Astrocyte (in vitro differentiated cells and primary cell): ENCODE results near the gene HOXA13. TPM values are rescaled to one million over a fixed set of nuclear protein-coding genes. Genes with fewer than 3 reads are reported as not detected.
A peak's percentile ranks its signal among the peaks of the same experiment; 100 is the strongest.

Experiments used
- DNase-seq: peaks from one replicate; pipeline ENCODE4 v3.0.0-alpha.2; 2010; ENCODE audit warnings: low read depth
- FAIRE-seq: peaks from 2 replicates; lab custom pipeline; 2011; peaks lifted over from hg19 to GRCh38; lab: Jason Lieb, UNC
- H2AFZ ChIP-seq: 2 replicates; pipeline ENCODE4 v1.6.0; 2012; ENCODE audit warnings: low read depth, low read length, inconsistent platforms
- H3K27ac ChIP-seq: 2 replicates; pipeline ENCODE4 v1.5.1; 2011; ENCODE audit warnings: low read depth, low read length, inconsistent platforms
- H3K27me3 ChIP-seq: 2 replicates; pipeline ENCODE4 v1.6.0; 2011; ENCODE audit warnings: low read length, inconsistent platforms; ENCODE audit not compliant: insufficient read depth
- H3K36me3 ChIP-seq: 2 replicates; pipeline ENCODE4 v1.5.1; 2011; ENCODE audit warnings: low read length, inconsistent platforms; ENCODE audit not compliant: insufficient read depth
- H3K4me1 ChIP-seq: 2 replicates; pipeline ENCODE4 v1.5.1; 2011; ENCODE audit warnings: low read length, inconsistent platforms; ENCODE audit not compliant: insufficient read depth
- H3K4me2 ChIP-seq: 2 replicates; pipeline ENCODE4 v1.6.0; 2012; ENCODE audit warnings: low read length, inconsistent platforms
- H3K4me3 ChIP-seq: 2 replicates; pipeline ENCODE4 v1.5.1; 2011; ENCODE audit warnings: low read depth, mild to moderate bottlenecking, low read length, inconsistent platforms; ENCODE audit not compliant: insufficient read depth
- H3K79me2 ChIP-seq: 2 replicates; pipeline ENCODE4 v1.6.0; 2012; ENCODE audit warnings: mild to moderate bottlenecking, low read length, inconsistent platforms; ENCODE audit not compliant: insufficient read depth
- H3K9ac ChIP-seq: 2 replicates; pipeline ENCODE4 v1.6.0; 2012; ENCODE audit warnings: mild to moderate bottlenecking, low read length, inconsistent platforms
- H3K9me3 ChIP-seq: 2 replicates; pipeline ENCODE4 v1.5.1; 2012; ENCODE audit warnings: low read depth, mild to moderate bottlenecking, low read length, inconsistent platforms; ENCODE audit not compliant: insufficient read depth
- H4K20me1 ChIP-seq: 2 replicates; pipeline ENCODE4 v1.6.0; 2012; ENCODE audit warnings: low read length, inconsistent platforms; ENCODE audit not compliant: insufficient read depth
- H3K27ac Mint-ChIP-seq: one replicate; pipeline ENCODE4 v1.8.0; 2021; ENCODE audit warnings: mild to moderate bottlenecking, mixed read lengths; ENCODE audit not compliant: unreplicated experiment
- H3K27me3 Mint-ChIP-seq: one replicate; pipeline ENCODE4 v1.8.0; 2021; ENCODE audit warnings: low read depth, mixed read lengths; ENCODE audit not compliant: unreplicated experiment
- H3K36me3 Mint-ChIP-seq: one replicate; pipeline ENCODE4 v1.8.0; 2021; ENCODE audit warnings: low read depth, mixed read lengths; ENCODE audit not compliant: unreplicated experiment
- H3K4me1 Mint-ChIP-seq: one replicate; pipeline ENCODE4 v1.8.0; 2021; ENCODE audit warnings: low read depth, mixed read lengths; ENCODE audit not compliant: unreplicated experiment
- H3K4me3 Mint-ChIP-seq: one replicate; pipeline ENCODE4 v1.8.0; 2021; ENCODE audit warnings: mild to moderate bottlenecking, moderate library complexity, mixed read lengths; ENCODE audit not compliant: unreplicated experiment
- H3K9me3 Mint-ChIP-seq: one replicate; pipeline ENCODE4 v1.8.0; 2021; ENCODE audit warnings: mild to moderate bottlenecking, mixed read lengths; ENCODE audit not compliant: unreplicated experiment
- EZH2 ChIP-seq: IDR thresholded peaks from 2 replicates; pipeline ENCODE4 v1.6.1; 2012; ENCODE audit warnings: mild to moderate bottlenecking, low read length, inconsistent platforms; ENCODE audit not compliant: insufficient read depth
- total RNA-seq: library from RNA; stranded (reverse); gene quantifications from 2 replicates; pipeline ENCODE4 v1.2.1, GENCODE V29; 2021
- TF ChIP-seq, protein P1 (sequence below): IDR thresholded peaks from 2 replicates; pipeline ENCODE4 v1.5.1; 2011; ENCODE audit warnings: low read depth, mild to moderate bottlenecking, inconsistent platforms, low read length, moderate library complexity; ENCODE audit not compliant: insufficient read depth

The HOXA13 gene
- total RNA-seq, 1 donor from 2014 or later, result not detected

DNA sequence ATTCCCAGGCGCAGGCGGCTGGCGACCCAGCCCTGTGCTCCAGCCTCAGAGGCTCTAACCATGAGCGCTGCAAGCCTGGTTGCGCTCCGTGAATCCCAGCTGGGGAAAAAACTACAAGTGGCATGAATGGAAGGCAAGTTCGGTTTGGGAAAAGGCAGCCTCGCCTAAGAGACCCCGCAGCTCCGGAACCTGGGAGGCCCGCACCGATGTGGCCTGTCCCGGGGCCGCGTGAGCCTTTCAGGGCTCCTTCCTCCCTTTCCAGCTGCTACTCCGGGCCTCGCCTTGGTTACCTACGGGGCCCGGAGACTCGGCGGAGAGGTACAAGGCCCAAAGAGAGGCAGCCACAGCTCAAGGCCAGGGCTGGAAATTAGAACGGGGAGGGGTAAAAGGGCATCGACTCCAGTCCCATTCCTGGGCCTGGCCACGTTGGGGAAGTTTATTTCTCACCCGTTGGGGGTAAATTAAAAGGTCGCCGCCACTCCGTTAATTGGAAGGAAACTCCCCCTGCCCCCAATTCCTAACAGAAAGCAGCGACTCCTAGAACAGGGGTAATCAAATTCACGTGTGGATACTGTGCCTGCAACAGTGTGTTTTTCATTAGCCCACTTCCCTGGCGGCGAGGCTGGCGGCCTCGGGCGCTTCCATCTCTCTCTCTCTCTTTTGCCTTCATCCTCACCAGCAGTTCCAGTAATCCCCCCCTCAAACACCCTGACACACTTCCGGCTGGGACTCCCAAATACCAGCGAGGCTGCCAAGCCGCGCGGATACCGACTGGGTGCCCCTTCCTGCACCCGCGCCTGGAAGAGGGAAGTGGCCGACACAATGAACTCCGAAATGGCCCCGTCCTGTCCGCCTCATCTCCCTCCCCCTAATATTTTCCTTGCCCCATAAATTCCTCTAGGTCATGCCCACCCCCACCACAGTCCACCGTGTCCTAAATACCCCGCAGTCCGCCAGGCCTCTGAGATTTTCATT, 33.1 kb downstream of the HOXA13 start:
- H4K20me1 ChIP-seq, result no peaks in the 10 kb centered on the region
- H2AFZ ChIP-seq, result no peak overlapping the region
- H3K4me1 Mint-ChIP-seq, result no peaks in the 10 kb centered on the region
- peaks cover 31% of the 10 kb centered on the region for H3K9me3 Mint-ChIP-seq
- H3K27me3 ChIP-seq, result peaks cover 97% of the 10 kb centered on the region
- H3K79me2 ChIP-seq, result no peaks in the 10 kb centered on the region
- H3K9me3 ChIP-seq, result peaks cover 9% of the 10 kb centered on the region
- no peaks in the 10 kb centered on the region for H3K36me3 Mint-ChIP-seq
- FAIRE-seq, result no peak
- no peak for DNase-seq
- peaks cover 80% of the 10 kb centered on the region for H3K27me3 Mint-ChIP-seq
- H3K27ac ChIP-seq, result no peak overlapping the region
- no peak overlapping the region for H3K4me2 ChIP-seq
- H3K4me3 Mint-ChIP-seq, result no peak overlapping the region
- no peak overlapping the region for H3K27ac Mint-ChIP-seq
- no peaks in the 10 kb centered on the region for H3K36me3 ChIP-seq
- no peaks in the 10 kb centered on the region for H3K4me1 ChIP-seq
- no peak overlapping the region for H3K4me3 ChIP-seq
- H3K9ac ChIP-seq, result no peak overlapping the region
- peak; percentile 77 for TF ChIP-seq EZH2
- TF ChIP-seq, protein P1, sequence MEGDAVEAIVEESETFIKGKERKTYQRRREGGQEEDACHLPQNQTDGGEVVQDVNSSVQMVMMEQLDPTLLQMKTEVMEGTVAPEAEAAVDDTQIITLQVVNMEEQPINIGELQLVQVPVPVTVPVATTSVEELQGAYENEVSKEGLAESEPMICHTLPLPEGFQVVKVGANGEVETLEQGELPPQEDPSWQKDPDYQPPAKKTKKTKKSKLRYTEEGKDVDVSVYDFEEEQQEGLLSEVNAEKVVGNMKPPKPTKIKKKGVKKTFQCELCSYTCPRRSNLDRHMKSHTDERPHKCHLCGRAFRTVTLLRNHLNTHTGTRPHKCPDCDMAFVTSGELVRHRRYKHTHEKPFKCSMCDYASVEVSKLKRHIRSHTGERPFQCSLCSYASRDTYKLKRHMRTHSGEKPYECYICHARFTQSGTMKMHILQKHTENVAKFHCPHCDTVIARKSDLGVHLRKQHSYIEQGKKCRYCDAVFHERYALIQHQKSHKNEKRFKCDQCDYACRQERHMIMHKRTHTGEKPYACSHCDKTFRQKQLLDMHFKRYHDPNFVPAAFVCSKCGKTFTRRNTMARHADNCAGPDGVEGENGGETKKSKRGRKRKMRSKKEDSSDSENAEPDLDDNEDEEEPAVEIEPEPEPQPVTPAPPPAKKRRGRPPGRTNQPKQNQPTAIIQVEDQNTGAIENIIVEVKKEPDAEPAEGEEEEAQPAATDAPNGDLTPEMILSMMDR, result no peak

DNA sequence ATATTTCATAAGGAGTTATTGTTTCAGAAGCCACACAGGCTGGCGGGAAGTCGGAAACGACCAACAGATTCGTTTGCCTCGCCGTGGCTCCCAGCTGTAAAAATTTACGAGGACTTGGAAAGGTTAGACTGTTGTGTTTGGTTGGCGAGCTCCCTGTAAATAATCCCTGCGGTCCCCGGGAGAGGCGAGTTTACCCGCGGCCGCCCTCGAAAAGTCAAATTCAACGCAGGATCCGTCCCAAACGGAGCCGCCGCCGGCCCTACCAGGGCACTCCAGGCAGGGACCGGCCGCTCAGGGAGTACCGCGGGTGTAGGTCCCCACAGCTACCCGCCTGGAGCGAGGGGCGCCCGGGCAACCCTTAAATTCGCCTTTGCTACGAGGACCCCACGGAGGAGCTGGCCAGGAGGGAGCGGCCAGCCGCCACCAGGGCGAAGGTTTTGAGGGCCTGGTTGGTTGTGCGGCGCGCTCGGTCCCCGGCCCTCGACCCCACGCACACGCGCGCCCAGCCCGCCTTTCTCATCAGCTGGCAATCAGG, 33.8 kb downstream of the HOXA13 start:
- H3K4me3 Mint-ChIP-seq, result no peak overlapping the region
- DNase-seq (no peak), FAIRE-seq (no peak)
- Histone ChIP-seq H3K27ac (no peak overlapping the region), H3K4me3 (no peak overlapping the region), H2AFZ (no peak overlapping the region), H3K4me2 (no peak overlapping the region), H3K36me3 (no peaks in the 10 kb centered on the region), H3K27me3 (peaks cover 95% of the 10 kb centered on the region), H3K79me2 (no peaks in the 10 kb centered on the region), H4K20me1 (no peaks in the 10 kb centered on the region), H3K4me1 (no peaks in the 10 kb centered on the region), H3K9ac (no peak overlapping the region), H3K9me3 (peaks cover 9% of the 10 kb centered on the region)
- H3K4me1 Mint-ChIP-seq, result no peaks in the 10 kb centered on the region
- H3K27me3 Mint-ChIP-seq, result peaks cover 75% of the 10 kb centered on the region
- no peak for TF ChIP-seq EZH2
- TF ChIP-seq, protein P1, result no peak
- H3K9me3 Mint-ChIP-seq, result peaks cover 25% of the 10 kb centered on the region
- H3K36me3 Mint-ChIP-seq, result no peaks in the 10 kb centered on the region
- peak overlapping the region; percentile 77 for H3K27ac Mint-ChIP-seq
